ENCODE data around the gene TIMMDC1. TPM values are rescaled to one million over a fixed set of nuclear protein-coding genes. Genes with fewer than 3 reads are reported as not detected.

TIMMDC1 gene
- total and polyA plus RNA-seq, 12 donors = 90.3 to 379 (median 234) TPM

DNA sequence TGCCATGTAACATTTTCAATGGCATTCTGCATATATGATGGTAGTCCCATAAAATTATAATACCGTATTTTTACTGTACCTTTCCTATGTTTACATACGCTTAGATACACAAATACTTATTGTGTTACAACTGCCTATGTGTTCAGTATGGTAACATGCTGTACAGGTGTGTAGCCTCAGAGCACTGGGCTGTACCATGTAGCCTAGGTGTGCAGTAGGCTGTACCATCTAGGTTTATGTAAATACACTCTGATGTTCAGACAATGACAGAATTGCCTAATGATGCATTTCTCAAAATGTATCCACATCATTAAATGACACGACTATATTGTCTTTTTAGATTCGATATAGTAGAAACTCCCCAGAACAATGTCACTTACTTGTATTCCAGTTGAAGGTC is 38.4 kb downstream of the TIMMDC1 start:
- Histone ChIP-seq H3K27me3 (no peaks in the 10 kb centered on the region), H3K4me1 (no peaks in the 10 kb centered on the region), H3K36me3 (no peaks in the 10 kb centered on the region), H3K27ac (no peak overlapping the region), H3K9me3 (no peaks in the 10 kb centered on the region), H3K4me3 (no peak overlapping the region)
- TF ChIP-seq, protein P1, sequence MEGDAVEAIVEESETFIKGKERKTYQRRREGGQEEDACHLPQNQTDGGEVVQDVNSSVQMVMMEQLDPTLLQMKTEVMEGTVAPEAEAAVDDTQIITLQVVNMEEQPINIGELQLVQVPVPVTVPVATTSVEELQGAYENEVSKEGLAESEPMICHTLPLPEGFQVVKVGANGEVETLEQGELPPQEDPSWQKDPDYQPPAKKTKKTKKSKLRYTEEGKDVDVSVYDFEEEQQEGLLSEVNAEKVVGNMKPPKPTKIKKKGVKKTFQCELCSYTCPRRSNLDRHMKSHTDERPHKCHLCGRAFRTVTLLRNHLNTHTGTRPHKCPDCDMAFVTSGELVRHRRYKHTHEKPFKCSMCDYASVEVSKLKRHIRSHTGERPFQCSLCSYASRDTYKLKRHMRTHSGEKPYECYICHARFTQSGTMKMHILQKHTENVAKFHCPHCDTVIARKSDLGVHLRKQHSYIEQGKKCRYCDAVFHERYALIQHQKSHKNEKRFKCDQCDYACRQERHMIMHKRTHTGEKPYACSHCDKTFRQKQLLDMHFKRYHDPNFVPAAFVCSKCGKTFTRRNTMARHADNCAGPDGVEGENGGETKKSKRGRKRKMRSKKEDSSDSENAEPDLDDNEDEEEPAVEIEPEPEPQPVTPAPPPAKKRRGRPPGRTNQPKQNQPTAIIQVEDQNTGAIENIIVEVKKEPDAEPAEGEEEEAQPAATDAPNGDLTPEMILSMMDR (IDR thresholded peaks at IDR 0.05) = no peak
- no peak for ATAC-seq
- intact Hi-C loops (cut with DNase I) = no loop called here
- DNase-seq = no peak
- 94 to 96% methylated on average over 4 of the region's 4 CpGs for WGBS, 2 donors

DNA sequence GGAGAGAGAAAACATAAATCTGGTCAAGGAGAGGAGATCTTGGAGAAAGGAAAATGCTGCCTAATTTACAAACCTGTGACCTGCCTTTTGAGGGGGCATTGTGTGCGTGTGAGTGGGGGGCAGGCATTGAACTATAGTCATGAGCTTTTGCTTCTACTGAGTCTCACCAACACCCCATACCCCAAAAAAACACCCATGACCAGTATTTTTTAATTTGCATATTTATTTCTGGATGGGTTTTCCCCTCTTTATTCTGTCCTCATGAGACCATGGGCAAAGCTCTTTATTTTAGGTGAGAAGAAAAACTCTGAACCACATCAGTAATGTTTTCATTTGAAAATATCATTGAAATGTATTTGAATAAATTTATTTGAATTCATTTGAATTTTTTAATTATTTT is 40.4 kb downstream of the TIMMDC1 start:
- TF ChIP-seq, protein P1 (IDR thresholded peaks at IDR 0.05) = no peak
- Histone ChIP-seq H3K4me1 (no peaks in the 10 kb centered on the region), H3K27ac (no peak overlapping the region), H3K4me3 (no peak overlapping the region), H3K9me3 (peaks cover 0 to 6% (median 0%) of the 10 kb centered on the region in 11 donors), H3K36me3 (no peaks in the 10 kb centered on the region), H3K27me3 (no peaks in the 10 kb centered on the region)
- intact Hi-C loops (cut with DNase I) = no loop called here
- DNase-seq (no peak), ATAC-seq (no peak)
- WGBS, 2 donors = 89 to 100% methylated on average over 1 of the region's 1 CpG

DNA sequence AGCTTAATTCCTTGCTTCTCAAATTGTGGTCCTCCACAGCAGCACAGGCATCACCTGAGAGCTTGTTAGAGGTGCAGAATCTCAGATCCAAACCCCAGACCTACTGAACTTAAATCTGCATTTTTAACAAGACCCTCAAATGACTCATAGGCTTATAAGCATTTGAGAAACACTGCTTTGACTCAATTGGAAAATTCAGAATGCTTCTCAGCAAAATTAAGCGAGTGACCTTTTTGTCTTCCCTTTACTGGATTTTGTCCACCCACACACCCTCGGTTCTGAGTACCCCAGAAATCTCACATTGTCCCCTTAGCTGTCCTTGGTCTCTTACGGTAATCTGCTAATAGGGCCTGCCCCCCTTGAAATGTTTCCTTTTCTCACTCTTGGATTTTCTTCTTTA is 43.2 kb downstream of the TIMMDC1 start:
- Histone ChIP-seq H3K4me3 (no peak overlapping the region), H3K36me3 (no peaks in the 10 kb centered on the region), H3K27ac (no peak overlapping the region), H3K9me3 (peaks cover 0 to 6% (median 0%) of the 10 kb centered on the region in 11 donors), H3K27me3 (no peaks in the 10 kb centered on the region), H3K4me1 (no peaks in the 10 kb centered on the region)
- ATAC-seq (no peak), DNase-seq (no peak)
- TF ChIP-seq, protein P1 (IDR thresholded peaks at IDR 0.05) = no peak
- WGBS, 2 donors = 84 to 86% methylated on average over 3 of the region's 3 CpGs
- intact Hi-C loops (cut with DNase I) = no loop called here

DNA sequence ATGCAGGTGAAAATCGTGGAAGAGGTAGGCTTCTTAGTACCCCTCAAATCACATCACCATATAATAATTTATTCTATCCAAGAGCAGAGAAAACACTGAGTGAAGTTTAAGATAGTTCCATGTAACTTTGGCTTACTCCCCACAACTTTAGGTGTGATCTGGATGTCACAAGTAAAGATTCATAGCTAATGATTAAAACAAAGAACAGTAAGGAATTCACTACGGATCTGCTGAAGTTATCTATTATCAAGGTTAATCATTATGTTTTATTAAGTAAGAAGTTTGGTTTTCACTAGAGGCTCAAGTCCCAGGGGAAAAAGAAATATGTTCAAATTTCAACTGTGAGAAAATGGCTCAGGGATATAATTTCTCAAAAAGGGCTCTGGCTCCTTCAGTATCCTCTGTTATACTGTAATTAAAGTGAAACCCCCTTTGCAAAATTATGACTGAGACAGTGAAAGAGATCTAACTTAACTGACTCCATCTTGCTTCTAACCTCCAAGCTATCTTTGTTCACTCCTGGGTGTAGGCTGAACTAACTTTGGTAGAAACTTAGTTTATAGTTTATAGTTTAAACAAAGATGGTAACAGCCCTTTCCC is 43.9 kb downstream of the TIMMDC1 start:
- no peaks in the 10 kb centered on the region for H3K4me1 ChIP-seq
- WGBS, 2 donors = 82 to 86% methylated on average over 2 of the region's 2 CpGs
- peaks cover 0 to 6% (median 0%) of the 10 kb centered on the region in 11 donors for H3K9me3 ChIP-seq
- DNase-seq = no peak
- no peaks in the 10 kb centered on the region for H3K27me3 ChIP-seq
- ATAC-seq = no peak
- H3K4me3 ChIP-seq = no peak overlapping the region
- H3K27ac ChIP-seq = no peak overlapping the region
- H3K36me3 ChIP-seq = no peaks in the 10 kb centered on the region
- TF ChIP-seq, protein P1 (IDR thresholded peaks at IDR 0.05) = no peak
- intact Hi-C loops (cut with DNase I) = no loop called here

Measured in heart right ventricle (tissue), 16 donors.